ENCODE data around the gene OSM.

GRCh38 chr22:30245181-30245984, 21.3 kb downstream of the OSM start:
- TF ChIP-seq, protein P1, sequence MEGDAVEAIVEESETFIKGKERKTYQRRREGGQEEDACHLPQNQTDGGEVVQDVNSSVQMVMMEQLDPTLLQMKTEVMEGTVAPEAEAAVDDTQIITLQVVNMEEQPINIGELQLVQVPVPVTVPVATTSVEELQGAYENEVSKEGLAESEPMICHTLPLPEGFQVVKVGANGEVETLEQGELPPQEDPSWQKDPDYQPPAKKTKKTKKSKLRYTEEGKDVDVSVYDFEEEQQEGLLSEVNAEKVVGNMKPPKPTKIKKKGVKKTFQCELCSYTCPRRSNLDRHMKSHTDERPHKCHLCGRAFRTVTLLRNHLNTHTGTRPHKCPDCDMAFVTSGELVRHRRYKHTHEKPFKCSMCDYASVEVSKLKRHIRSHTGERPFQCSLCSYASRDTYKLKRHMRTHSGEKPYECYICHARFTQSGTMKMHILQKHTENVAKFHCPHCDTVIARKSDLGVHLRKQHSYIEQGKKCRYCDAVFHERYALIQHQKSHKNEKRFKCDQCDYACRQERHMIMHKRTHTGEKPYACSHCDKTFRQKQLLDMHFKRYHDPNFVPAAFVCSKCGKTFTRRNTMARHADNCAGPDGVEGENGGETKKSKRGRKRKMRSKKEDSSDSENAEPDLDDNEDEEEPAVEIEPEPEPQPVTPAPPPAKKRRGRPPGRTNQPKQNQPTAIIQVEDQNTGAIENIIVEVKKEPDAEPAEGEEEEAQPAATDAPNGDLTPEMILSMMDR (optimal IDR thresholded peaks at IDR 0.05 in 1 of 3, IDR thresholded peaks at IDR 0.05 in 1 of 3, conservative IDR thresholded peaks at IDR 0.05 in 1 of 3; ENCODE audit: extremely low read depth in 1 of 3, insufficient read depth in 2 of 3, low read length in 3 of 3), result no peak
- no peak for TF ChIP-seq EZH2 (IDR thresholded peaks at IDR 0.05; ENCODE audit: low read length)
